Measurements from ENCODE around the gene AMIGO1. TPM values are rescaled to one million over a fixed set of nuclear protein-coding genes. Genes with fewer than 3 reads are reported as not detected.

The AMIGO1 gene
- total RNA-seq, 4 donors from 2014 or later: 1.0 to 10.1 (median 3.8) TPM

- DNase-seq: no peak
- Histone ChIP-seq H3K36me3 (no peaks in the 10 kb centered on the region), H3K4me1 (peaks cover 0 to 11% of the 10 kb centered on the region in 2 donors), H3K9me3 (no peaks in the 10 kb centered on the region), H3K4me3 (peak overlapping the region in 1 of 2 donors; percentile 92), H3K27ac (no peak overlapping the region), H3K27me3 (peaks cover 0 to 4% of the 10 kb centered on the region in 2 donors)
- no peak for TF ChIP-seq POLR2A (IDR thresholded peaks at IDR 0.05)
- no peak for TF ChIP-seq CTCF (IDR thresholded peaks at IDR 0.05)
- intact Hi-C loops (cut with DNase I; ENCODE audit: low total_unique reads): loop anchor here (10.0 kb wide), 1 partner anchor 60 kb away; the partner anchor contains the start of gene PSMA5
Observed at GRCh38 chr1:109485001-109485400, 24.5 kb downstream of the AMIGO1 start.

- intact Hi-C loops (cut with DNase I; ENCODE audit: low total_unique reads): loop anchor here (10.0 kb wide), 1 partner anchor 60 kb away; the partner anchor contains the start of gene PSMA5
- no peaks in the 10 kb centered on the region for H3K36me3 ChIP-seq
Observed at GRCh38 chr1:109484519-109484975, 25.0 kb downstream of the AMIGO1 start.

GRCh38 chr1:109483672-109484518 is 25.6 kb downstream of the AMIGO1 start, which contains the start of gene ATXN7L2:
ATXN7L2 (plus strand) TSS chr1:109483905; CDS start chr1:109483954, 49 bp downstream.
- peak within 1 kb of the TSS; percentile 95 to 99 for H3K27ac ChIP-seq
- peak within 1 kb of the TSS; percentile 63 to 92 for H3K4me3 ChIP-seq
- peaks cover 0 to 11% of the 10 kb centered on the region in 2 donors for H3K4me1 ChIP-seq
- peak in 2 of 4 experiments; percentile 15 to 19 for TF ChIP-seq CTCF (IDR thresholded peaks at IDR 0.05)
- TF ChIP-seq POLR2A (IDR thresholded peaks at IDR 0.05): peak; percentile 43 to 77
- intact Hi-C loops (cut with DNase I; ENCODE audit: low total_unique reads): loop anchor here (10.0 kb wide), 1 partner anchor 59 kb away; the partner anchor contains the start of gene PSMA5
- H3K27me3 ChIP-seq: peaks cover 0 to 4% of the 10 kb centered on the region in 2 donors
- no peaks in the 10 kb centered on the region for H3K9me3 ChIP-seq
- DNase-seq: peak; percentile 92 to 94
- H3K36me3 ChIP-seq: no peaks in the 10 kb centered on the region

More at GRCh38 chr1:109484519-109484975, 25.0 kb downstream of the AMIGO1 start:
- DNase-seq: no peak
- TF ChIP-seq CTCF (IDR thresholded peaks at IDR 0.05) (no peak), POLR2A (IDR thresholded peaks at IDR 0.05) (no peak)
- H3K4me3 ChIP-seq: peak overlapping the region; percentile 63 to 92
- H3K27ac ChIP-seq: peak overlapping the region; percentile 95 to 99
- peaks cover 0 to 11% of the 10 kb centered on the region in 2 donors for H3K4me1 ChIP-seq
- H3K9me3 ChIP-seq: no peaks in the 10 kb centered on the region
- peaks cover 0 to 4% of the 10 kb centered on the region in 2 donors for H3K27me3 ChIP-seq

- H3K9me3 ChIP-seq: no peaks in the 10 kb centered on the region
- intact Hi-C loops (cut with DNase I; ENCODE audit: low total_unique reads): loop anchor here (10.0 kb wide), 1 partner anchor 58 kb away; the partner anchor contains the start of gene PSMA5
- H3K4me1 ChIP-seq: peaks cover 0 to 11% of the 10 kb centered on the region in 2 donors
- no peaks in the 10 kb centered on the region for H3K36me3 ChIP-seq
- peak overlapping the region; percentile 57 to 65 for H3K27ac ChIP-seq
- peaks cover 0 to 4% of the 10 kb centered on the region in 2 donors for H3K27me3 ChIP-seq
- H3K4me3 ChIP-seq: peak overlapping the region; percentile 45 to 51
- TF ChIP-seq POLR2A (IDR thresholded peaks at IDR 0.05) (no peak), CTCF (IDR thresholded peaks at IDR 0.05) (no peak)
- peak; percentile 54 to 58 for DNase-seq
Observed at GRCh38 chr1:109482791-109483671, 26.5 kb downstream of the AMIGO1 start.
